K562 (cell line): Measurements from ENCODE around the gene SLC34A1. TPM values are rescaled to one million over a fixed set of nuclear protein-coding genes. Genes with fewer than 3 reads are reported as not detected.
A peak's percentile ranks its signal among the peaks of the same experiment; 100 is the strongest.

Experiments
- CHD2 ChIP-seq: IDR thresholded peaks from 2 replicates; pipeline ENCODE4 v1.6.1; 2011; ENCODE audit warnings: low read depth, low read length
- HMGN3 ChIP-seq: IDR thresholded peaks from 2 replicates; pipeline ENCODE4 v1.6.1; 2011; ENCODE audit warnings: borderline replicate concordance, low read depth, mild to moderate bottlenecking, mixed read lengths, low read length; ENCODE audit not compliant: insufficient read length; ENCODE audit errors: extremely low read depth
- NCOA6 ChIP-seq: fragments of 450-650 bp; IDR thresholded peaks from 2 replicates; pipeline ENCODE4 v1.6.1; 2017; ENCODE audit warnings: mild to moderate bottlenecking
- NFE2L1 ChIP-seq: fragments of 450-650 bp; IDR thresholded peaks from 2 replicates; pipeline ENCODE4 v1.6.1; 2016; ENCODE audit warnings: missing genetic modification characterization, low read depth, mild to moderate bottlenecking, missing compliant biosample characterization, moderate library complexity, borderline replicate concordance
- POLR2B ChIP-seq: fragments of 450-650 bp; IDR thresholded peaks from 2 replicates; pipeline ENCODE4 v1.6.1; 2018; ENCODE audit warnings: low read depth; ENCODE audit not compliant: partially characterized antibody
- SAFB ChIP-seq: fragments of 200-400 bp; formaldehyde crosslinking; IDR thresholded peaks from 2 replicates; pipeline ENCODE4 v1.6.1; 2017; ENCODE audit warnings: low read depth, low read length, borderline replicate concordance
- ZNF197 ChIP-seq: fragments of 200-800 bp; sonication (Bioruptor generic); IDR thresholded peaks from 2 replicates; pipeline ENCODE4 v1.6.1; 2016; ENCODE audit warnings: low read depth, missing genetic modification characterization, missing compliant biosample characterization
- ZNF232 ChIP-seq: sonication (generic); formaldehyde crosslinking; IDR thresholded peaks from 2 replicates; pipeline ENCODE4 v1.8.0; 2022; ENCODE audit warnings: mild to moderate bottlenecking, missing genetic modification reagents
- ZNF696 ChIP-seq: fragments of 250-450 bp; sonication (Bioruptor Pico); conservative IDR thresholded peaks from 2 replicates; pipeline ENCODE4 v1.4.0; 2020; ENCODE audit warnings: mild to moderate bottlenecking, moderate library complexity
- polyA plus RNA-seq, 8 experiments: library from polyadenylated mRNA; depleted of rRNA in 4 of 8; stranded (reverse) in 5 of 8; unstranded in 3 of 8; fragments of >200 nt; fragmentation: Nextera tagmentation in 2 of 8; fragmentation: Illumina TruSeq in 1 of 8; extraction: Ambion mirVana in 2 of 8; extraction: Trizol in 1 of 8; gene quantifications; 2 replicates each; pipeline versions ENCODE4 v1.2.1 to v1.2.3, GENCODE V29; 2011 to 2014; ENCODE audit warnings: inconsistent platforms in 1 of 8, missing spikeins in 1 of 8
- total RNA-seq, 7 experiments: library from RNA; depleted of rRNA in 6 of 7; stranded (reverse); fragments of >200 nt in 6 of 7; fragmentation: Illumina TruSeq in 2 of 7; extraction: Trizol in 2 of 7; gene quantifications; 2 replicates each; pipeline versions ENCODE4 v1.2.1 to v1.2.3, GENCODE V29; 2011 to 2021; ENCODE audit warnings: low replicate concordance in 1 of 7
- TF ChIP-seq, protein P1 (sequence below), 2 experiments: fragments of 450-650 bp; formaldehyde crosslinking in 1 of 2; IDR thresholded peaks; 2 replicates each; pipeline versions ENCODE4 v1.4.0 to v1.6.1; 2014 to 2020; ENCODE audit warnings: mild to moderate bottlenecking in 2 of 2, borderline replicate concordance in 1 of 2, low read depth in 1 of 2
- TF ChIP-seq, protein P2 (sequence below): fragments of 200-800 bp; sonication (Bioruptor generic); IDR thresholded peaks from 2 replicates; pipeline ENCODE4 v1.6.1; 2017; ENCODE audit warnings: missing genetic modification characterization, missing compliant biosample characterization
- TF ChIP-seq, protein P3 (sequence below): IDR thresholded peaks from 2 replicates; pipeline ENCODE4 v1.6.1; 2014; ENCODE audit warnings: antibody characterized with exemption
- TF ChIP-seq, protein P4 (sequence below): fragments of 450-650 bp; IDR thresholded peaks from 2 replicates; pipeline ENCODE4 v1.6.1; 2016; ENCODE audit warnings: mild to moderate bottlenecking

Gene SLC34A1
- total and polyA plus RNA-seq, 9 of the 15 experiments (the other 6 are each of a cell fraction or from before 2014, with no cell fraction given) = not detected

DNA sequence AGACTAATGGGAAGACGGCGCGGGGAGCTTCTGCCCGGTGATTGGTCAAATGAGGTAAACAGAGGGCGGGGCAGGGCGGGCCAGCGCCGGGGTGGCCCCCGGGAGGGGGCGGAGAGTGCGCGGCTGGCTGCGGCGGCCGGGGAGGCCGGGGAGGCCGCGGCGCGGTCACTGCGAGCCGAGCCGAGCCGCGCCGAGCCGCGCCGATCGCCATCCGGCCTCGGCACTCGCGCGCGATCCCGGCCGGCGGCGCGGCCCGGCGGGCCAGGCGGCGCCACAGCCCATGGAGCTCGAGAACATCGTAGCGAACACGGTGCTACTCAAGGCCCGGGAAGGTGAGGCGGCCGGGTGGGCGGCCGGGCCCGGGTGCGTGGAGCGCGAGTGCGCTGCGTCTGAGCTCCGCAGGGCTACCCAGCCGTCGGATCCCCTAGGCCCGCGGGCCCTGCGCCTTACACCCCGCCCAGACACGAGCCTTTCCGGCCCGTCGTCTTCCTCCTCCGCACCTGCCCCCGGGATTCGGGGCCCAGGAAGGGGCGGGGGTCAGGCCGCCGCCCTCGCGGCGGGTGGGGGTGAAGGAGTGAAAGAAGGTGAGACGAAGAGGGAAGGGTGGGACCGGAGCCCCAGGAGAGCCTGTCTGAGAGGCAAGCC lies 42.5 kb downstream of the SLC34A1 start, which contains the start of gene GRK6 (continued):
- TF ChIP-seq ZNF197 (CRISPR knock-in tag) = no peak
- no peak for TF ChIP-seq CHD2
- no peak for TF ChIP-seq SAFB
- TF ChIP-seq, protein P1, sequence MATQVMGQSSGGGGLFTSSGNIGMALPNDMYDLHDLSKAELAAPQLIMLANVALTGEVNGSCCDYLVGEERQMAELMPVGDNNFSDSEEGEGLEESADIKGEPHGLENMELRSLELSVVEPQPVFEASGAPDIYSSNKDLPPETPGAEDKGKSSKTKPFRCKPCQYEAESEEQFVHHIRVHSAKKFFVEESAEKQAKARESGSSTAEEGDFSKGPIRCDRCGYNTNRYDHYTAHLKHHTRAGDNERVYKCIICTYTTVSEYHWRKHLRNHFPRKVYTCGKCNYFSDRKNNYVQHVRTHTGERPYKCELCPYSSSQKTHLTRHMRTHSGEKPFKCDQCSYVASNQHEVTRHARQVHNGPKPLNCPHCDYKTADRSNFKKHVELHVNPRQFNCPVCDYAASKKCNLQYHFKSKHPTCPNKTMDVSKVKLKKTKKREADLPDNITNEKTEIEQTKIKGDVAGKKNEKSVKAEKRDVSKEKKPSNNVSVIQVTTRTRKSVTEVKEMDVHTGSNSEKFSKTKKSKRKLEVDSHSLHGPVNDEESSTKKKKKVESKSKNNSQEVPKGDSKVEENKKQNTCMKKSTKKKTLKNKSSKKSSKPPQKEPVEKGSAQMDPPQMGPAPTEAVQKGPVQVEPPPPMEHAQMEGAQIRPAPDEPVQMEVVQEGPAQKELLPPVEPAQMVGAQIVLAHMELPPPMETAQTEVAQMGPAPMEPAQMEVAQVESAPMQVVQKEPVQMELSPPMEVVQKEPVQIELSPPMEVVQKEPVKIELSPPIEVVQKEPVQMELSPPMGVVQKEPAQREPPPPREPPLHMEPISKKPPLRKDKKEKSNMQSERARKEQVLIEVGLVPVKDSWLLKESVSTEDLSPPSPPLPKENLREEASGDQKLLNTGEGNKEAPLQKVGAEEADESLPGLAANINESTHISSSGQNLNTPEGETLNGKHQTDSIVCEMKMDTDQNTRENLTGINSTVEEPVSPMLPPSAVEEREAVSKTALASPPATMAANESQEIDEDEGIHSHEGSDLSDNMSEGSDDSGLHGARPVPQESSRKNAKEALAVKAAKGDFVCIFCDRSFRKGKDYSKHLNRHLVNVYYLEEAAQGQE (IDR thresholded peaks at IDR 0.05; ENCODE audit: borderline replicate concordance) = no peak
- TF ChIP-seq, protein P1 (CRISPR knock-in tag; IDR thresholded peaks at IDR 0.05; ENCODE audit: low read depth) = 0 out of 2 replicates have a peak, but pooled peaks have one; percentile 33
- TF ChIP-seq, protein P2, sequence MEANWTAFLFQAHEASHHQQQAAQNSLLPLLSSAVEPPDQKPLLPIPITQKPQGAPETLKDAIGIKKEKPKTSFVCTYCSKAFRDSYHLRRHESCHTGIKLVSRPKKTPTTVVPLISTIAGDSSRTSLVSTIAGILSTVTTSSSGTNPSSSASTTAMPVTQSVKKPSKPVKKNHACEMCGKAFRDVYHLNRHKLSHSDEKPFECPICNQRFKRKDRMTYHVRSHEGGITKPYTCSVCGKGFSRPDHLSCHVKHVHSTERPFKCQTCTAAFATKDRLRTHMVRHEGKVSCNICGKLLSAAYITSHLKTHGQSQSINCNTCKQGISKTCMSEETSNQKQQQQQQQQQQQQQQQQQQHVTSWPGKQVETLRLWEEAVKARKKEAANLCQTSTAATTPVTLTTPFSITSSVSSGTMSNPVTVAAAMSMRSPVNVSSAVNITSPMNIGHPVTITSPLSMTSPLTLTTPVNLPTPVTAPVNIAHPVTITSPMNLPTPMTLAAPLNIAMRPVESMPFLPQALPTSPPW (CRISPR knock-in tag) = peak; percentile 84
- peak; percentile 33; the same call in 1 of the 2 replicates for TF ChIP-seq ZNF232 (CRISPR knock-in tag)
- peak; percentile 63 for TF ChIP-seq HMGN3
- TF ChIP-seq NCOA6 = no peak
- TF ChIP-seq, protein P3, sequence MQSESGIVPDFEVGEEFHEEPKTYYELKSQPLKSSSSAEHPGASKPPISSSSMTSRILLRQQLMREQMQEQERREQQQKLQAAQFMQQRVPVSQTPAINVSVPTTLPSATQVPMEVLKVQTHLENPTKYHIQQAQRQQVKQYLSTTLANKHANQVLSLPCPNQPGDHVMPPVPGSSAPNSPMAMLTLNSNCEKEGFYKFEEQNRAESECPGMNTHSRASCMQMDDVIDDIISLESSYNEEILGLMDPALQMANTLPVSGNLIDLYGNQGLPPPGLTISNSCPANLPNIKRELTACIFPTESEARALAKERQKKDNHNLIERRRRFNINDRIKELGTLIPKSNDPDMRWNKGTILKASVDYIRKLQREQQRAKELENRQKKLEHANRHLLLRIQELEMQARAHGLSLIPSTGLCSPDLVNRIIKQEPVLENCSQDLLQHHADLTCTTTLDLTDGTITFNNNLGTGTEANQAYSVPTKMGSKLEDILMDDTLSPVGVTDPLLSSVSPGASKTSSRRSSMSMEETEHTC = no peak
- TF ChIP-seq POLR2B = no peak
- TF ChIP-seq ZNF696 = no peak
- TF ChIP-seq, protein P4, sequence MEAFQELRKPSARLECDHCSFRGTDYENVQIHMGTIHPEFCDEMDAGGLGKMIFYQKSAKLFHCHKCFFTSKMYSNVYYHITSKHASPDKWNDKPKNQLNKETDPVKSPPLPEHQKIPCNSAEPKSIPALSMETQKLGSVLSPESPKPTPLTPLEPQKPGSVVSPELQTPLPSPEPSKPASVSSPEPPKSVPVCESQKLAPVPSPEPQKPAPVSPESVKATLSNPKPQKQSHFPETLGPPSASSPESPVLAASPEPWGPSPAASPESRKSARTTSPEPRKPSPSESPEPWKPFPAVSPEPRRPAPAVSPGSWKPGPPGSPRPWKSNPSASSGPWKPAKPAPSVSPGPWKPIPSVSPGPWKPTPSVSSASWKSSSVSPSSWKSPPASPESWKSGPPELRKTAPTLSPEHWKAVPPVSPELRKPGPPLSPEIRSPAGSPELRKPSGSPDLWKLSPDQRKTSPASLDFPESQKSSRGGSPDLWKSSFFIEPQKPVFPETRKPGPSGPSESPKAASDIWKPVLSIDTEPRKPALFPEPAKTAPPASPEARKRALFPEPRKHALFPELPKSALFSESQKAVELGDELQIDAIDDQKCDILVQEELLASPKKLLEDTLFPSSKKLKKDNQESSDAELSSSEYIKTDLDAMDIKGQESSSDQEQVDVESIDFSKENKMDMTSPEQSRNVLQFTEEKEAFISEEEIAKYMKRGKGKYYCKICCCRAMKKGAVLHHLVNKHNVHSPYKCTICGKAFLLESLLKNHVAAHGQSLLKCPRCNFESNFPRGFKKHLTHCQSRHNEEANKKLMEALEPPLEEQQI = no peak
- TF ChIP-seq NFE2L1 (tag) = no peak
